Transverse colon (tissue), 4 donors: ENCODE measurements around the gene UTP11. TPM values are rescaled to one million over a fixed set of nuclear protein-coding genes. Genes with fewer than 3 reads are reported as not detected.

Experiments
- DNase-seq: peaks from one replicate; pipeline ENCODE4 v3.0.0-alpha.2; 2019
- H3K27ac ChIP-seq, 4 donors: fragments of 200-600 bp; sonication (generic); 2 replicates each; pipeline ENCODE4 v1.5.1; 2016 to 2018; ENCODE audit warnings: inconsistent platforms in 4 of 4
- H3K27me3 ChIP-seq: fragments of 200-600 bp; sonication (generic); 2 replicates; pipeline ENCODE4 v1.5.1; 2017; ENCODE audit warnings: inconsistent platforms
- H3K36me3 ChIP-seq, 4 donors: fragments of 200-600 bp; sonication (generic); 2 replicates each; pipeline ENCODE4 v1.5.1; 2017 to 2019; ENCODE audit warnings: inconsistent platforms in 4 of 4
- H3K4me1 ChIP-seq, 4 donors: fragments of 200-600 bp; sonication (generic); 2 replicates each; pipeline ENCODE4 v1.5.1; 2017 to 2020; ENCODE audit warnings: inconsistent platforms in 4 of 4
- H3K4me3 ChIP-seq, 4 donors: fragments of 200-600 bp; sonication (generic); 1 replicate in 1 of 4; 2 replicates in 3 of 4; pipeline versions ENCODE4 v1.5.1 to v1.6.1; 2017 to 2019; ENCODE audit warnings: inconsistent platforms in 4 of 4
- H3K9me3 ChIP-seq, 2 donors: fragments of 200-600 bp; sonication (generic); 2 replicates each; pipeline ENCODE4 v1.5.1; 2017 to 2019; ENCODE audit warnings: inconsistent platforms in 2 of 2
- EP300 ChIP-seq: sonication (generic); formaldehyde crosslinking; IDR thresholded peaks from one replicate; pipeline ENCODE4 v1.6.1; 2017; ENCODE audit warnings: antibody characterized with exemption, low read depth
- POLR2A ChIP-seq: fragments of 450-650 bp; IDR thresholded peaks from one replicate; pipeline ENCODE4 v1.6.1; 2016; ENCODE audit warnings: antibody characterized with exemption, mild to moderate bottlenecking, moderate library complexity
- POLR2AphosphoS5 ChIP-seq, 3 donors: sonication (generic); formaldehyde crosslinking; IDR thresholded peaks; one replicate each; pipeline ENCODE4 v1.6.1; 2016; ENCODE audit warnings: antibody characterized with exemption in 3 of 3
- WGBS, 2 donors: methylation state at CpG; one replicate each; pipeline ENCODE4 v1.1.5; 2018; ENCODE audit warnings: low coverage in 1 of 2; 5-methylcytosine and 5-hydroxymethylcytosine counted together
- in situ Hi-C, 4 donors: fragments of 200-750 bp; cut with MboI; loops; one replicate each; pipeline versions ENCODE4 v1.15.0 to v1.15.1; 2017; ENCODE audit warnings: low sequenced_read_pairs in 3 of 4, low pct_ligation_motif_present in 1 of 4, low pct_unique_long_range_greater_than_20kb in 1 of 4
- intact Hi-C: fragments of 100-400 bp; cut with DNase I; formaldehyde crosslinking; loops from one replicate; pipeline ENCODE4 v1.15.1; 2023; ENCODE audit warnings: low total_unique reads
- total RNA-seq, 4 donors: library from RNA; depleted of rRNA; stranded (reverse); fragments of >200 nt; gene quantifications; one replicate each; pipeline ENCODE4 v1.1.0, GENCODE V29; 2016
- TF ChIP-seq, protein P1 (sequence below), 5 experiments: fragments of 200-600 bp in 3 of 5; fragments of 450-650 bp in 2 of 5; sonication (generic) in 3 of 5; IDR thresholded peaks; 1 replicate in 2 of 5; 2 replicates in 3 of 5; pipeline ENCODE4 v1.5.1; 2016 to 2017; ENCODE audit warnings: antibody characterized with exemption in 5 of 5, inconsistent platforms in 3 of 5, mild to moderate bottlenecking in 2 of 5, moderate library complexity in 1 of 5

Gene UTP11
- total RNA-seq, 4 donors from 2014 or later, result 3.2 to 22.2 (median 15.3) TPM

DNA sequence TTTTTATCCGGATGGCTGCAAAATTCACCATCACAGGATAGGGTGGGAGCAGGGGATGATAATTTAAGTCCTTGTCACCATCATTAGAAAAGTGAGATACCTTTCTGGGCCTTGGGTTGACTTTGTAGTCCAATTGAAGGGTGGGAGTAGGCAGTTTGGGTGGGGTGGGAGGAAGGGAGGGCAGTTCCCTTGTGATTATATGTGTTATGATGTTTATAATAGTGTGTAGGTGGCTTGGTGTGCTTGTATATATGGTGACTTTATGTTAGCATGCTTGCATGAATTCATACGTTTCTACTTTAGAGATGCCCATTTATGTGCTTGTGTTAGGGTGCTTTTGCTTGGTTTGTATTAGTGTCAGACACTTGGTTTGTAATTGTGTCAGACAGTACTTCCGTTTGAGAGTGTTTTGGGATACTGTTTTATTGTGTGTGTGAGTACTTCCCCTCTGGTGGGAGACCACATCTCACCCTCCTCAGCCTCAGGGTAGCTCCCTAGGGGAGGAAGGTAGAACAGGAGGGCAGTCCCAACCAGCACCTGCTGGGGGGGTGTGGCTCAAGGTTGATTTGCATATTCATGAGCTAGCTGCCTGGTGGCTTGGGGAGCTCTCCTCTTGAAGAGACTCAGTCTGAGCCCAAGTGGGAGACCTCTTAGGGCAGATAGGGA, 40.3 kb downstream of the UTP11 start:
- TF ChIP-seq POLR2AphosphoS5 (IDR thresholded peaks at IDR 0.05), result no peak
- TF ChIP-seq, protein P1, sequence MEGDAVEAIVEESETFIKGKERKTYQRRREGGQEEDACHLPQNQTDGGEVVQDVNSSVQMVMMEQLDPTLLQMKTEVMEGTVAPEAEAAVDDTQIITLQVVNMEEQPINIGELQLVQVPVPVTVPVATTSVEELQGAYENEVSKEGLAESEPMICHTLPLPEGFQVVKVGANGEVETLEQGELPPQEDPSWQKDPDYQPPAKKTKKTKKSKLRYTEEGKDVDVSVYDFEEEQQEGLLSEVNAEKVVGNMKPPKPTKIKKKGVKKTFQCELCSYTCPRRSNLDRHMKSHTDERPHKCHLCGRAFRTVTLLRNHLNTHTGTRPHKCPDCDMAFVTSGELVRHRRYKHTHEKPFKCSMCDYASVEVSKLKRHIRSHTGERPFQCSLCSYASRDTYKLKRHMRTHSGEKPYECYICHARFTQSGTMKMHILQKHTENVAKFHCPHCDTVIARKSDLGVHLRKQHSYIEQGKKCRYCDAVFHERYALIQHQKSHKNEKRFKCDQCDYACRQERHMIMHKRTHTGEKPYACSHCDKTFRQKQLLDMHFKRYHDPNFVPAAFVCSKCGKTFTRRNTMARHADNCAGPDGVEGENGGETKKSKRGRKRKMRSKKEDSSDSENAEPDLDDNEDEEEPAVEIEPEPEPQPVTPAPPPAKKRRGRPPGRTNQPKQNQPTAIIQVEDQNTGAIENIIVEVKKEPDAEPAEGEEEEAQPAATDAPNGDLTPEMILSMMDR (IDR thresholded peaks at IDR 0.05), result no peak
- TF ChIP-seq EP300, result no peak
- no peak for TF ChIP-seq POLR2A
- no peak for DNase-seq
- in situ Hi-C loops (loop anchor here in 1 of 4 donors (25.0 kb wide), 1 partner anchor 759 kb away; no protein-coding TSS in a partner anchor), intact Hi-C loops (no loop called here)
- 38 to 56% methylated on average over 2 to 3 of the region's 3 CpGs for WGBS, 2 donors
- H3K36me3 ChIP-seq, result no peaks in the 10 kb centered on the region
- H3K4me3 ChIP-seq, result no peak overlapping the region
- H3K4me1 ChIP-seq, result peaks cover 0 to 2% (median under 1%) of the 10 kb centered on the region in 4 donors
- H3K27ac ChIP-seq, result no peak overlapping the region
- H3K27me3 ChIP-seq, result peaks cover 55% of the 10 kb centered on the region
- H3K9me3 ChIP-seq, result no peaks in the 10 kb centered on the region

DNA sequence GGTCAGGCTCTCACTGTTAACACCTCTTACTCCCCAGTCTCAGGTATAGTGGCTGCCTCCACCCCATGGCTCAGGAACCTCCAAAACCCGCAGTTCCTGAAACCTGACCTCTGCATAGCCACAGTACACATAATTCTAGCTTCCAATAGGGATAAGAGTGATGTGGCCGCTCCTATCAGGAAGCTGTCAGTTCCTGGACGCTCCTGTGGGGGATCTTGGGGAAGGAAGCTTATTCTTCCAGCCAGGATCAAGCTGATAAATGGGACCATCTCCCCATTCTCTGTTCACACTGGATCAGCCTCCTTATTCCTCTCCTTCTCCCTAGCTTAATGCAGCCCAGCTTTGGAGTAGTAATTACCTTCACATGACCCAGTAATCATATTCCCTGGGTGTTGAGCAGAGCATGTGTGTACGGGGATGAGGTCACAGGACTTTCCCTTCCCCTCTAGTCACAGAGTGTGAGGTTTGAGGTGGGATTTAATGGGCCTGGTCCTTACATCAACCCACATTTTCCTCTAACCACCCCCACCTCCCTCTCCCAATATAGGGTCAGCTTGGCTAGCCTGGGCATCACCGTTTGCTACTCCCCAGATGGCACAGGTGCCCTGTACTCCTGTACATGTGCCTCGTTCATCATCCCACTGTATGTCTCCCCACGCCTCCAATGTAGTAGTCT, 41.0 kb downstream of the UTP11 start:
- no peak overlapping the region for H3K4me3 ChIP-seq
- no peaks in the 10 kb centered on the region for H3K36me3 ChIP-seq
- H3K27ac ChIP-seq, result no peak overlapping the region
- in situ Hi-C loops, result loop anchor here in 1 of 4 donors (25.0 kb wide), 1 partner anchor 759 kb away; no protein-coding TSS in a partner anchor
- DNase-seq, result no peak
- H3K9me3 ChIP-seq, result no peaks in the 10 kb centered on the region
- 66 to 80% methylated on average over 1 to 7 of the region's 7 CpGs for WGBS, 2 donors
- H3K4me1 ChIP-seq, result no peaks in the 10 kb centered on the region
- peaks cover 49% of the 10 kb centered on the region for H3K27me3 ChIP-seq
- TF ChIP-seq EP300 (no peak), POLR2A (no peak), POLR2AphosphoS5 (IDR thresholded peaks at IDR 0.05) (no peak)
- TF ChIP-seq, protein P1 (IDR thresholded peaks at IDR 0.05), result no peak
- intact Hi-C loops, result no loop called here

DNA sequence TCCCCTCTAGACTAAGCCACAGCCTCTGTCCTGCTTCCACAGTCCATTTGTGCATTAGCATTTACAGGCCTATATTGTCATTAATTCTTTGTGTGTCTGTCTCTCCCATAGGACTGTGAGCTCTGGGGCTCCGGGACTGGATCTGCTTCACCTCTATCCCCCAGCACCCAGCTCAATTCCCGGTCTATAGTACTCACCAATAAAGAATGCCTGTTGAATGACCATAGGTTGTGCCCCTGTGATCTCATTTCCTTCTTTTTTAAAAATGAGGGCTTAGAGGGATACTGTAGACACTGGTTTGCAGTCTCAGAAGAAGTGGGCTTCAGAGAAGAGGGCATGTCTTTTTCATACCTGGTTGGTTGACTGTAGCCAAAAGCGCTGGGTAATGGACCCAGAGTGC, 42.9 kb downstream of the UTP11 start:
- intact Hi-C loops (no loop called here), in situ Hi-C loops (loop anchor here in 1 of 4 donors (25.0 kb wide), 1 partner anchor 757 kb away; no protein-coding TSS in a partner anchor)
- H3K27ac ChIP-seq, result no peak overlapping the region
- no peak for TF ChIP-seq POLR2AphosphoS5 (IDR thresholded peaks at IDR 0.05)
- no peak for TF ChIP-seq POLR2A
- no peaks in the 10 kb centered on the region for H3K36me3 ChIP-seq
- no peaks in the 10 kb centered on the region for H3K9me3 ChIP-seq
- H3K4me1 ChIP-seq, result no peaks in the 10 kb centered on the region
- no peak for DNase-seq
- H3K4me3 ChIP-seq, result no peak overlapping the region
- 84 to 95% methylated on average over 2 to 3 of the region's 3 CpGs for WGBS, 2 donors
- H3K27me3 ChIP-seq, result peaks cover 35% of the 10 kb centered on the region

DNA sequence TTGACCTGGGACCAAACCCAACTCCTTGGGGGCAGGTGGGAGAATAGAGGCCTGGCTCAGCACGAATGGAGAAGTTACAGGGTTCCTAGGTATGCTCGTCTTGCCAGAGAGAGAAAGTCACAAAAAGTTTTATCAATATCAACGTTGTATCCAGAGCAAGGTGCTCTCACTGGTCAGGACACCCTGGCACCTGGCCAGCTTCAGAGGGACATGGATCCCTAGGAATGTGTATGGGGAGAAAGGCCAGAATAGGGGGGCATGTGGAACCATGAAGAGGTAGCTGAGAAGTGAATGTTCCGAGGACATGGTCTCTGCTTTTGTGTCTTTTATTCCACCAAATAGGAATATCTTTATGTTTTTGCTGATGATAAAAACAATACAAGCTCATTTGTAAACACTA, 43.4 kb downstream of the UTP11 start:
- in situ Hi-C loops, result loop anchor here in 1 of 4 donors (25.0 kb wide), 1 partner anchor 756 kb away; no protein-coding TSS in a partner anchor

More for the DNA sequence above, 43.4 kb downstream of the UTP11 start:
- Histone ChIP-seq H3K4me3 (no peak overlapping the region), H3K4me1 (no peaks in the 10 kb centered on the region), H3K9me3 (no peaks in the 10 kb centered on the region), H3K27me3 (peaks cover 35% of the 10 kb centered on the region), H3K36me3 (no peaks in the 10 kb centered on the region), H3K27ac (no peak overlapping the region)
- WGBS, 2 donors, result 60 to 80% methylated on average over 2 to 4 of the region's 4 CpGs
- TF ChIP-seq, protein P1 (IDR thresholded peaks at IDR 0.05), result no peak
- no peak for TF ChIP-seq POLR2AphosphoS5 (IDR thresholded peaks at IDR 0.05)
- no peak for TF ChIP-seq EP300
- TF ChIP-seq POLR2A, result no peak
- intact Hi-C loops, result no loop called here
- DNase-seq, result no peak
